H1 (cell line): Measurements from ENCODE around the gene TOB1. TPM values are rescaled to one million over a fixed set of nuclear protein-coding genes. Genes with fewer than 3 reads are reported as not detected.

Source experiments
- CTCF ChIA-PET: fragments of 300-600 bp; sonication (Branson Sonifier 250); formaldehyde crosslinking; loops from one replicate; lab custom pipeline; 2021; ENCODE audit not compliant: partially characterized antibody; lab: Charles Lee
- POLR2A ChIA-PET: fragments of 300-600 bp; sonication (Branson Sonifier 250); formaldehyde crosslinking; loops from one replicate; lab custom pipeline; 2021; ENCODE audit warnings: inconsistent platforms; ENCODE audit not compliant: partially characterized antibody; lab: Charles Lee
- DNase-seq, 2 experiments: peaks; one replicate each; pipeline versions ENCODE4 v3.0.0 to v3.0.0-alpha.2; 2010 to 2022; ENCODE audit warnings: low spot score in 2 of 2, low read depth in 1 of 2, mixed read lengths in 1 of 2
- FAIRE-seq: peaks from 2 replicates; lab custom pipeline; 2011; peaks lifted over from hg19 to GRCh38; lab: Jason Lieb, UNC
- H2AFZ ChIP-seq: 2 replicates; pipeline ENCODE4 v1.8.1; 2012; ENCODE audit warnings: low read length, inconsistent platforms
- H2AK5ac ChIP-seq: 2 replicates; pipeline ENCODE4 v1.6.1; 2013; ENCODE audit warnings: low read depth, low read length
- H2BK120ac ChIP-seq: replicated peaks from 2 replicates; pipeline ENCODE3; 2013; ENCODE audit warnings: low read depth, low read length, inconsistent platforms
- H2BK12ac ChIP-seq: 2 replicates; pipeline ENCODE4 v1.6.1; 2013; ENCODE audit warnings: low read depth, low read length
- H2BK15ac ChIP-seq: 2 replicates; pipeline ENCODE4 v1.6.1; 2013; ENCODE audit warnings: low read length
- H2BK20ac ChIP-seq: 2 replicates; pipeline ENCODE4 v1.6.1; 2013; ENCODE audit warnings: low read length
- H2BK5ac ChIP-seq: 2 replicates; pipeline ENCODE4 v1.6.1; 2013; ENCODE audit warnings: low read depth, low read length
- H3K14ac ChIP-seq: 2 replicates; pipeline ENCODE4 v1.6.1; 2013; ENCODE audit warnings: inconsistent platforms; ENCODE audit not compliant: insufficient read length
- H3K18ac ChIP-seq: 2 replicates; pipeline ENCODE4 v1.6.1; 2013; ENCODE audit warnings: low read length; ENCODE audit errors: extremely low read depth
- H3K23ac ChIP-seq: 2 replicates; pipeline ENCODE4 v1.6.1; 2013; ENCODE audit warnings: inconsistent platforms; ENCODE audit not compliant: insufficient read length
- H3K23me2 ChIP-seq: 2 replicates; pipeline ENCODE4 v1.6.1; 2013; ENCODE audit warnings: low read depth, low read length
- H3K27ac ChIP-seq: 2 replicates; pipeline ENCODE4 v1.6.1; 2011; ENCODE audit warnings: low read depth, low read length, inconsistent platforms
- H3K27me3 ChIP-seq, 4 experiments: replicated peaks in 1 of 4; 1 replicate in 1 of 4; 2 replicates in 3 of 4; pipeline versions ENCODE4 v1.6.1 to v1.8.1; 2011 to 2013; ENCODE audit warnings: low read length in 3 of 4, mild to moderate bottlenecking in 3 of 4, inconsistent platforms in 2 of 4, mixed read lengths in 2 of 4, moderate library complexity in 1 of 4; ENCODE audit not compliant: control insufficient read depth in 3 of 4, insufficient read depth in 3 of 4; ENCODE audit errors: extremely low read depth in 1 of 4
- H3K36me3 ChIP-seq, 4 experiments: 2 replicates each; pipeline versions ENCODE4 v1.6.1 to v1.8.1; 2011 to 2013; ENCODE audit warnings: mild to moderate bottlenecking in 4 of 4, low read length in 3 of 4, moderate library complexity in 2 of 4, control low read depth in 1 of 4, inconsistent platforms in 1 of 4; ENCODE audit not compliant: insufficient read depth in 4 of 4, control insufficient read depth in 2 of 4
- H3K4ac ChIP-seq: replicated peaks from 2 replicates; pipeline ENCODE3; 2013; ENCODE audit warnings: low read length, low read depth, mixed read lengths, inconsistent platforms; ENCODE audit not compliant: insufficient read length
- H3K4me1 ChIP-seq, 4 experiments: replicated peaks in 1 of 4; 1 replicate in 1 of 4; 2 replicates in 3 of 4; pipeline versions ENCODE4 v1.6.1 to v1.8.1; 2011 to 2013; ENCODE audit warnings: low read length in 3 of 4, inconsistent platforms in 2 of 4, mixed read lengths in 1 of 4; ENCODE audit not compliant: insufficient read depth in 4 of 4, control insufficient read depth in 3 of 4
- H3K4me2 ChIP-seq, 2 experiments: 2 replicates each; pipeline versions ENCODE4 v1.6.1 to v1.8.1; 2011 to 2013; ENCODE audit warnings: low read depth in 2 of 2, low read length in 2 of 2, control low read depth in 1 of 2, inconsistent platforms in 1 of 2, mild to moderate bottlenecking in 1 of 2; ENCODE audit not compliant: insufficient read depth in 1 of 2
- H3K4me3 ChIP-seq, 4 experiments: fragments of 200-600, 300-600 bp in 1 of 4; sonication (generic), shearing (Covaris generic), sonication (Bioruptor Twin) in 1 of 4; 2 replicates each; pipeline versions ENCODE4 v1.5.1 to v1.8.1; 2011 to 2016; ENCODE audit warnings: low read length in 4 of 4, low read depth in 3 of 4, control low read depth in 2 of 4, inconsistent platforms in 2 of 4, mild to moderate bottlenecking in 2 of 4, mixed read lengths in 1 of 4, moderate library complexity in 1 of 4; ENCODE audit not compliant: insufficient read depth in 2 of 4; ENCODE audit errors: extremely low read depth in 1 of 4
- H3K56ac ChIP-seq: replicated peaks from 2 replicates; pipeline ENCODE3; 2013; ENCODE audit warnings: low read depth, mild to moderate bottlenecking, mixed read lengths, low read length, inconsistent platforms; ENCODE audit not compliant: insufficient read length
- H3K79me1 ChIP-seq: 2 replicates; pipeline ENCODE4 v1.6.1; 2013; ENCODE audit warnings: low read depth, low read length, control low read depth
- H3K79me2 ChIP-seq, 2 experiments: 2 replicates each; pipeline versions ENCODE4 v1.6.1 to v1.8.1; 2012 to 2013; ENCODE audit warnings: low read length in 2 of 2, mild to moderate bottlenecking in 2 of 2, inconsistent platforms in 1 of 2; ENCODE audit not compliant: insufficient read depth in 2 of 2, control insufficient read depth in 1 of 2
- H3K9ac ChIP-seq, 4 experiments: replicated peaks in 1 of 4; 1 replicate in 1 of 4; 2 replicates in 3 of 4; pipeline versions ENCODE4 v1.6.1 to v1.8.1; 2011 to 2013; ENCODE audit warnings: low read depth in 3 of 4, low read length in 3 of 4, control low read depth in 2 of 4, mild to moderate bottlenecking in 2 of 4, moderate library complexity in 2 of 4, inconsistent platforms in 1 of 4; ENCODE audit errors: extremely low read depth in 1 of 4
- H3K9me3 ChIP-seq, 2 experiments: 2 replicates each; pipeline versions ENCODE4 v1.6.1 to v1.8.1; 2012 to 2013; ENCODE audit warnings: mild to moderate bottlenecking in 2 of 2, moderate library complexity in 2 of 2, control low read depth in 1 of 2, inconsistent platforms in 1 of 2, low read depth in 1 of 2, low read length in 1 of 2, mixed read lengths in 1 of 2; ENCODE audit not compliant: insufficient read depth in 2 of 2
- H4K20me1 ChIP-seq, 2 experiments: replicated peaks in 1 of 2; 2 replicates each; pipeline versions ENCODE3 to v1.8.1; 2011 to 2013; ENCODE audit warnings: inconsistent platforms in 2 of 2, low read length in 2 of 2, mild to moderate bottlenecking in 1 of 2; ENCODE audit not compliant: insufficient read depth in 2 of 2, control insufficient read depth in 1 of 2
- H4K5ac ChIP-seq: 2 replicates; pipeline ENCODE4 v1.6.1; 2013; ENCODE audit warnings: low read length, low read depth, mixed read lengths, inconsistent platforms; ENCODE audit not compliant: insufficient read length
- H4K8ac ChIP-seq: 2 replicates; pipeline ENCODE4 v1.8.0; 2013; ENCODE audit warnings: mild to moderate bottlenecking, moderate library complexity, low read length, inconsistent platforms; ENCODE audit not compliant: insufficient read depth; ENCODE audit errors: extremely low read depth
- H4K91ac ChIP-seq: replicated peaks from 2 replicates; pipeline ENCODE3; 2013; ENCODE audit warnings: low read length, mixed read lengths, inconsistent platforms; ENCODE audit not compliant: insufficient read length
- BACH1 ChIP-seq: IDR thresholded peaks from 2 replicates; pipeline ENCODE4 v1.6.1; 2012; ENCODE audit warnings: low read length, improper control_type of control experiment
- CEBPB ChIP-seq: IDR thresholded peaks from 2 replicates; pipeline ENCODE4 v1.6.1; 2012; ENCODE audit warnings: low read depth, low read length
- JUN ChIP-seq: IDR thresholded peaks from 2 replicates; pipeline ENCODE4 v1.6.1; 2011; ENCODE audit warnings: low read depth, mild to moderate bottlenecking, improper control_type of control experiment, low read length
- NANOG ChIP-seq: IDR thresholded peaks from 2 replicates; pipeline ENCODE4 v1.6.1; 2011; ENCODE audit warnings: low read length, low read depth, mild to moderate bottlenecking, inconsistent platforms; ENCODE audit not compliant: insufficient read depth, poor library complexity, severe bottlenecking
- TBP ChIP-seq: IDR thresholded peaks from 2 replicates; pipeline ENCODE4 v1.6.1; 2011; ENCODE audit warnings: low read depth, low read length, improper control_type of control experiment
- WGBS, 2 experiments: shearing (Covaris generic) in 1 of 2; methylation state at CpG; one replicate each; pipeline versions ENCODE4 v1.1.6 to v1.1.7; 2013 to 2015; ENCODE audit warnings: low lambda C conversion rate in 2 of 2, mixed read lengths in 2 of 2, inconsistent platforms in 1 of 2, low coverage in 1 of 2, missing lambda C conversion rate in 1 of 2; ENCODE audit not compliant: insufficient replicate concordance in 2 of 2, insufficient coverage in 1 of 2, insufficient read length in 1 of 2; ENCODE audit errors: extremely low coverage in 1 of 2, missing lambda C conversion rate in 1 of 2; 5-methylcytosine and 5-hydroxymethylcytosine counted together
- polyA plus RNA-seq, 7 experiments: library from polyadenylated mRNA; depleted of rRNA in 3 of 7; stranded (reverse) in 5 of 7; unstranded in 2 of 7; fragments of >200 nt in 5 of 7; fragments of 200-250 nt in 2 of 7; gene quantifications; 1 replicate in 5 of 7; 2 replicates in 1 of 7; 4 replicates in 1 of 7; pipeline versions ENCODE4 v1.2.1 to v1.2.3, GENCODE V29; 2011 to 2013; ENCODE audit warnings: missing spikeins in 2 of 7, mixed read lengths in 2 of 7
- total RNA-seq: library from RNA; stranded (reverse); fragmentation: NEBNext Ultra II Directional; extraction: Animal tissue kit (Norgen Biotek cat#: 25700); gene quantifications from 2 replicates; pipeline ENCODE4 v1.2.1, GENCODE V29; 2021

The TOB1 gene
- total and polyA plus RNA-seq, 2 of the 8 experiments (the other 6 are each of a cell fraction or from before 2014, with no cell fraction given) = 14.4 to 20.8 TPM

GRCh38 chr17:50884439-50885311, 18.5 kb upstream of the TOB1 start:
- Histone ChIP-seq H3K27ac (no peak overlapping the region), H3K9me3 (peaks cover 0 to 3% of the 10 kb centered on the region in 2 experiments; a peak in 2 of 4 replicates)

More at GRCh38 chr17:50884439-50885311, 18.5 kb upstream of the TOB1 start:
- Histone ChIP-seq H2BK15ac (no peak overlapping the region), H3K4me2 (no peak overlapping the region), H3K9ac (no peak overlapping the region), H3K56ac (no peak overlapping the region), H3K79me2 (no peaks in the 10 kb centered on the region), H3K23me2 (no peaks in the 10 kb centered on the region), H2BK5ac (no peak overlapping the region), H3K36me3 (no peaks in the 10 kb centered on the region), H2AK5ac (no peak overlapping the region), H3K18ac (no peak overlapping the region), H4K20me1 (no peaks in the 10 kb centered on the region), H3K14ac (no peak overlapping the region), H2AFZ (0 out of 2 replicates have a peak overlapping the region, but pooled peaks have one; percentile 33), H3K4me3 (no peak overlapping the region), H4K91ac (no peak overlapping the region), H3K79me1 (no peaks in the 10 kb centered on the region), H3K23ac (no peak overlapping the region), H2BK120ac (no peak overlapping the region), H3K4me1 (peaks cover 2 to 10% (median 3%) of the 10 kb centered on the region in 4 experiments), H3K4ac (no peak overlapping the region), H2BK20ac (no peak overlapping the region), H4K8ac (peak overlapping the region; percentile 41), H2BK12ac (no peak overlapping the region; the same call in 1 of the 2 replicates), H3K27me3 (no peaks in the 10 kb centered on the region), H4K5ac (no peak overlapping the region)
- WGBS, 2 experiments = 86% methylated on average over 8 of the region's 8 CpGs; no CpG with 5 or more reads in 1 of the 2 experiments
- ChIA-PET POLR2A (interaction anchor here (0.6 to 7.5 kb wide), 6 partner anchors 19 to 100 kb away, joined by 3 to 72 read pairs (median 3); partner anchors contain the start of gene TOB1), CTCF (interaction anchor here (0.6 to 2.4 kb wide), 12 partner anchors 11 to 387 kb away, joined by 3 to 11 read pairs (median 3); partner anchors contain the start of gene TOB1)
- FAIRE-seq (no peak), DNase-seq (no peak)
- TF ChIP-seq TBP (no peak), BACH1 (no peak), CEBPB (peak; percentile 12; the same call in 1 of the 2 replicates), JUN (no peak), NANOG (no peak)
